SK-N-MC (cell line): ENCODE measurements around the gene PGGHG.

Source experiments
- EZH2 ChIP-seq: fragments of 200-600 bp; sonication (generic); IDR thresholded peaks from one replicate; pipeline ENCODE4 v1.6.1; 2017; ENCODE audit warnings: antibody characterized with exemption
- FOXP2 ChIP-seq: optimal IDR thresholded peaks from 2 replicates; pipeline ENCODE3; 2011; ENCODE audit warnings: mild to moderate bottlenecking, moderate library complexity; ENCODE audit not compliant: insufficient read depth; ENCODE audit errors: extremely low read length, control extremely low read depth
- POLR2AphosphoS5 ChIP-seq: IDR thresholded peaks from 2 replicates; pipeline ENCODE4 v1.6.1; 2012; ENCODE audit warnings: mild to moderate bottlenecking, low read depth, low read length, borderline replicate concordance

- TF ChIP-seq EZH2 (no peak), FOXP2 (no peak), POLR2AphosphoS5 (no peak)
Measured at GRCh38 chr11:328012-328411, 39.1 kb downstream of the PGGHG start.
